Gastrocnemius medialis (tissue), 4 donors: ENCODE measurements around the gene A3GALT2. TPM values are rescaled to one million over a fixed set of nuclear protein-coding genes. Genes with fewer than 3 reads are reported as not detected.
A peak's percentile ranks its signal among the peaks of the same experiment; 100 is the strongest.

Experiments used
- ATAC-seq, 2 donors: fragments of 150-250 bp; one replicate each; pipeline ENCODE4 v1.9.1; 2016
- DNase-seq, 2 donors: peaks; one replicate each; pipeline ENCODE4 v3.0.0-alpha.2; 2019
- H3K27ac ChIP-seq, 4 donors: fragments of 200-600 bp; sonication (generic); 1 replicate in 1 of 4; 2 replicates in 3 of 4; pipeline ENCODE4 v1.5.1; 2016 to 2018; ENCODE audit warnings: mild to moderate bottlenecking in 2 of 4, moderate library complexity in 1 of 4
- H3K27me3 ChIP-seq, 3 donors: fragments of 200-600 bp; sonication (generic) in 2 of 3; 1 replicate in 1 of 3; 2 replicates in 2 of 3; pipeline versions ENCODE4 v1.5.1 to v1.6.0; 2016 to 2019; ENCODE audit warnings: mild to moderate bottlenecking in 1 of 3, moderate library complexity in 1 of 3
- H3K36me3 ChIP-seq, 2 donors: fragments of 200-600 bp; sonication (generic) in 1 of 2; one replicate each; pipeline ENCODE4 v1.5.1; 2017 to 2018
- H3K4me1 ChIP-seq, 2 donors: fragments of 200-600 bp; sonication (generic) in 1 of 2; one replicate each; pipeline ENCODE4 v1.5.1; 2016 to 2017; ENCODE audit warnings: mild to moderate bottlenecking in 2 of 2
- H3K4me3 ChIP-seq, 4 donors: fragments of 200-600 bp; sonication (generic) in 3 of 4; 1 replicate in 1 of 4; 2 replicates in 3 of 4; pipeline ENCODE4 v1.5.1; 2016 to 2019; ENCODE audit warnings: mild to moderate bottlenecking in 2 of 4
- H3K9me3 ChIP-seq, 3 donors: fragments of 200-600 bp; sonication (generic) in 2 of 3; 1 replicate in 1 of 3; 2 replicates in 2 of 3; pipeline ENCODE4 v1.5.1; 2016 to 2019
- POLR2A ChIP-seq, 2 donors: fragments of 450-650 bp; IDR thresholded peaks; one replicate each; pipeline ENCODE4 v1.6.1; 2017; ENCODE audit warnings: antibody characterized with exemption in 2 of 2, mild to moderate bottlenecking in 2 of 2, moderate library complexity in 2 of 2
- in situ Hi-C, 4 donors: fragments of 200-750 bp; cut with MboI; loops; one replicate each; pipeline versions ENCODE4 v1.15.0 to v1.8.0; 2017; ENCODE audit warnings: low sequenced_read_pairs in 4 of 4
- intact Hi-C: fragments of 100-400 bp; cut with DNase I; formaldehyde crosslinking; loops from one replicate; pipeline ENCODE4 v1.15.1; 2023; ENCODE audit warnings: low total_unique reads
- total RNA-seq, 4 donors: library from RNA; depleted of rRNA; stranded (reverse); fragments of >200 nt; gene quantifications; one replicate each; pipeline versions ENCODE4 v1.1.0 to v1.2.3, GENCODE V29; 2016
- TF ChIP-seq, protein P1 (sequence below), 5 experiments: fragments of 450-650 bp in 3 of 5; fragments of 200-600 bp in 2 of 5; sonication (generic) in 2 of 5; IDR thresholded peaks in 4 of 5; conservative IDR thresholded peaks in 1 of 5; 1 replicate in 4 of 5; 2 replicates in 1 of 5; pipeline ENCODE4 v1.5.1; 2016 to 2019; ENCODE audit warnings: antibody characterized with exemption in 5 of 5, mild to moderate bottlenecking in 3 of 5, moderate library complexity in 3 of 5

A3GALT2 gene
- total RNA-seq, 4 donors from 2014 or later: not detected

DNA sequence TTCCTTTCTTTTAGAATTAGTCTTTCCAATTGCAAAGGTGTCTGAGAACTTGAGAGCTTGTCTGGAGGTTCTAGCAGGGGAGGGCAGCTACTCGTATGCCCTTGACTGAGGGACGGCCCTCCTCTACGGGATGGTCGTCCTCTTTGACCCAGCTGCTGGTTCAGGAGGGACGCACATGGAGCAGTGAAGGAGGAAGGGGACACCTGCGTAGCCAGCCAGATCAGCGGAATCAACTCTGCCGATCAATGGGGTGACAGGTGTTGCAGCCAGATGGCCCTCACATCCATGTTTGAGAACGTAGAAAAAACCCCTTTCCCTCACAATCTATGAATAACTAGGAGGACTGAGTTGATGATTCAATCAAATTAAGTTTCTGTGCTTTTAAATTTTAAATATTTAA lies 15.7 kb upstream of the A3GALT2 start:
- no peaks in the 10 kb centered on the region for H3K27me3 ChIP-seq
- H3K27ac ChIP-seq: peak overlapping the region; percentile 94 to 99 (median 98)
- peaks cover 97 to 100% of the 10 kb centered on the region in 2 donors for H3K4me1 ChIP-seq
- DNase-seq (no peak), ATAC-seq (no peak)
- H3K9me3 ChIP-seq: no peaks in the 10 kb centered on the region
- TF ChIP-seq, protein P1, sequence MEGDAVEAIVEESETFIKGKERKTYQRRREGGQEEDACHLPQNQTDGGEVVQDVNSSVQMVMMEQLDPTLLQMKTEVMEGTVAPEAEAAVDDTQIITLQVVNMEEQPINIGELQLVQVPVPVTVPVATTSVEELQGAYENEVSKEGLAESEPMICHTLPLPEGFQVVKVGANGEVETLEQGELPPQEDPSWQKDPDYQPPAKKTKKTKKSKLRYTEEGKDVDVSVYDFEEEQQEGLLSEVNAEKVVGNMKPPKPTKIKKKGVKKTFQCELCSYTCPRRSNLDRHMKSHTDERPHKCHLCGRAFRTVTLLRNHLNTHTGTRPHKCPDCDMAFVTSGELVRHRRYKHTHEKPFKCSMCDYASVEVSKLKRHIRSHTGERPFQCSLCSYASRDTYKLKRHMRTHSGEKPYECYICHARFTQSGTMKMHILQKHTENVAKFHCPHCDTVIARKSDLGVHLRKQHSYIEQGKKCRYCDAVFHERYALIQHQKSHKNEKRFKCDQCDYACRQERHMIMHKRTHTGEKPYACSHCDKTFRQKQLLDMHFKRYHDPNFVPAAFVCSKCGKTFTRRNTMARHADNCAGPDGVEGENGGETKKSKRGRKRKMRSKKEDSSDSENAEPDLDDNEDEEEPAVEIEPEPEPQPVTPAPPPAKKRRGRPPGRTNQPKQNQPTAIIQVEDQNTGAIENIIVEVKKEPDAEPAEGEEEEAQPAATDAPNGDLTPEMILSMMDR (IDR thresholded peaks at IDR 0.05 in 4 of 5, conservative IDR thresholded peaks at IDR 0.05 in 1 of 5): no peak
- intact Hi-C loops: loop anchor here (5.0 kb wide), 1 partner anchor 299 kb away; the partner anchor contains the start of gene AK2
- in situ Hi-C loops: no loop called here
- H3K36me3 ChIP-seq: peaks cover 0 to 7% of the 10 kb centered on the region in 2 donors
- peak overlapping the region in 1 of 4 donors; percentile 20 for H3K4me3 ChIP-seq

DNA sequence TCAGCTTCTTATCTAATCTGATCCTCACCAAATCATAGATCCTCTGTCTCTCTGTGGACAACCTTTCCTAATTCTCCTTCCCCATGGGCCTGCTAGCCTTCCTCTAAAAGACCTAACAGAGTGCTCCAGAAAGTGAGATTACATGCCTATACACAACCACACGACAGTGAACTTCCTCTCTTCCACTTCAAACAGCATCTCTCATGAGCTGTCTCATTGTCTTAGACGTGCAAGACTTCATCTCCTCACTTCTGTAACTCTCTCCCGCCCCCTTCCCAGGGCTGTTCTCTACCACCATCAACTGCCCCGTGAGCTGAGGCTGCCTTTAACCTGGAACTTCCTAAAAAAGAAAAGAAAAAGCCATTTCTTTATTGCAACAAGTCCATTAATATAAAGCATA lies 14.1 kb upstream of the A3GALT2 start:
- peak overlapping the region; percentile 94 to 99 (median 98) for H3K27ac ChIP-seq
- no peak for ATAC-seq
- H3K9me3 ChIP-seq: no peaks in the 10 kb centered on the region
- peak overlapping the region; percentile 22 to 30 (median 25) for H3K4me3 ChIP-seq
- no peak for DNase-seq
- H3K4me1 ChIP-seq: peaks cover 90 to 93% of the 10 kb centered on the region in 2 donors
- in situ Hi-C loops (no loop called here), intact Hi-C loops (loop anchor here (5.0 kb wide), 1 partner anchor 298 kb away; the partner anchor contains the start of gene AK2)
- H3K36me3 ChIP-seq: peaks cover 5 to 23% of the 10 kb centered on the region in 2 donors
- no peaks in the 10 kb centered on the region for H3K27me3 ChIP-seq
- TF ChIP-seq POLR2A (IDR thresholded peaks at IDR 0.05): peak in 1 of 2 donors; percentile 7
- TF ChIP-seq, protein P1 (IDR thresholded peaks at IDR 0.05 in 4 of 5, conservative IDR thresholded peaks at IDR 0.05 in 1 of 5): no peak

DNA sequence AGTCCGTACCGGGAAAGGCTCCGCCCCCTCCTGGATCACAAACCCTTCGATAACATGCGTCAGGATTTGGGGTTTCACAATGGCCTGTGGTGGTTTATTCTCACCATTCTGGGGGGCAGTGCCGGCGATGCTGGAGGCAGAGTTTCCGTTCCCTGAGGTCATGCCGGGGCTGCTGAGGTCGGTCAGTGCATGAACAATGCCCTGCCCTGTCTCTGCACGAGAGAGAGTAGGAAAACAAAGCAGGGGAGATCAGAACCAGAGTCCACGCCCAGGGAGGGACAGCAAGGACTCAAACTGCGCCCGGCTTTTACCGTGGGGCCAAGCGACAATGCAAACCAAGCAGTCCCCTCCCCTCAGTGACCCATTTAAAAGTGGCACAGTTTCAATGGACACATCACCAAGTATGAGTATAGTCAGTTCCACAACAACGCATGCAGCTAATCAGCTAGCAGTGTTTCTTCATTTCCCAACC lies 13.2 kb upstream of the A3GALT2 start:
- TF ChIP-seq, protein P1 (IDR thresholded peaks at IDR 0.05 in 4 of 5, conservative IDR thresholded peaks at IDR 0.05 in 1 of 5): no peak
- TF ChIP-seq POLR2A (IDR thresholded peaks at IDR 0.05): peak; percentile 63 to 71
- Histone ChIP-seq H3K27me3 (no peaks in the 10 kb centered on the region), H3K27ac (peak overlapping the region; percentile 94 to 99 (median 98)), H3K4me3 (peak overlapping the region; percentile 14 to 30 (median 25)), H3K4me1 (peaks cover 85 to 87% of the 10 kb centered on the region in 2 donors), H3K9me3 (no peaks in the 10 kb centered on the region), H3K36me3 (peaks cover 13 to 32% of the 10 kb centered on the region in 2 donors)
- intact Hi-C loops (no loop called here), in situ Hi-C loops (no loop called here)
- ATAC-seq (peak; percentile 12 to 45), DNase-seq (peak; percentile 80 to 85)

DNA sequence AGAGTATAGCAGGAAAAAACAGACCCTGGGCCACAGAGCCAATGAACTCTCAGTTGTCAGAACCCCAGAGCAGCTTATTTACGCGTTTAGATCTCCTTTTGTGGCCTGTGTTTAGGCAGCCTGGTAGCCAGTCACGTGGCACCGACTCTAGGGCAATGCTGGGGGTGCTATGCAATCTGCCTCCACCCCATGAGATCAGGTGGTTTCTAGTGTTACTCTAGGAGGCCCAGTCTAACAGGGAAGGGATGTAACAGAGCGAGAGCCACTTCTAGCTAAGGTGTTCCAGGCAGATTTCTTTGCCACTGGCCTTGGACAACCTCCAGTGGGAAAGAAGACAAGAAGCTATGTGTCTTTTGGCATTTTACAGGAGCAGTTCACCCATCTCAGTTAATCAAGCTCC lies 12.0 kb upstream of the A3GALT2 start:
- TF ChIP-seq POLR2A (IDR thresholded peaks at IDR 0.05): peak; percentile 59 to 69
- TF ChIP-seq, protein P1 (IDR thresholded peaks at IDR 0.05 in 4 of 5, conservative IDR thresholded peaks at IDR 0.05 in 1 of 5): no peak
- Histone ChIP-seq H3K4me1 (peaks cover 82 to 87% of the 10 kb centered on the region in 2 donors), H3K27me3 (no peaks in the 10 kb centered on the region), H3K9me3 (no peaks in the 10 kb centered on the region), H3K27ac (peak overlapping the region; percentile 94 to 99 (median 98)), H3K4me3 (peak overlapping the region in 1 of 4 donors; percentile 14), H3K36me3 (peaks cover 13 to 42% of the 10 kb centered on the region in 2 donors)
- intact Hi-C loops (loop anchor here (1.0 kb wide), 1 partner anchor 15 kb away; no protein-coding TSS in a partner anchor), in situ Hi-C loops (no loop called here)
- peak; percentile 80 for DNase-seq
- ATAC-seq: peak; percentile 63 to 65
